Measurements from ENCODE around the gene DENND5A.
"Not testable (repeated sequence)": the region's sequence is repeated elsewhere in the genome, so short reads cannot be mapped to it uniquely, and the experiment has no call there.

DENND5A gene

GRCh38 chr11:9103542-9104276 is 161.4 kb downstream of the DENND5A start:
- DNase-seq (ENCODE audit: low read depth in 1 of 2, low spot score in 1 of 2), result no peak

GRCh38 chr11:9099617-9100016 is 165.5 kb downstream of the DENND5A start:
- DNase-seq (ENCODE audit: low read depth in 1 of 2, low spot score in 1 of 2), result no peak

GRCh38 chr11:9098455-9098854 is 166.7 kb downstream of the DENND5A start:
- not testable (repeated sequence) for DNase-seq (ENCODE audit: low read depth in 1 of 2, low spot score in 1 of 2)

- not testable (repeated sequence) for DNase-seq (ENCODE audit: low read depth in 1 of 2, low spot score in 1 of 2)
Measured at GRCh38 chr11:9097186-9097943, 167.8 kb downstream of the DENND5A start.

DNA sequence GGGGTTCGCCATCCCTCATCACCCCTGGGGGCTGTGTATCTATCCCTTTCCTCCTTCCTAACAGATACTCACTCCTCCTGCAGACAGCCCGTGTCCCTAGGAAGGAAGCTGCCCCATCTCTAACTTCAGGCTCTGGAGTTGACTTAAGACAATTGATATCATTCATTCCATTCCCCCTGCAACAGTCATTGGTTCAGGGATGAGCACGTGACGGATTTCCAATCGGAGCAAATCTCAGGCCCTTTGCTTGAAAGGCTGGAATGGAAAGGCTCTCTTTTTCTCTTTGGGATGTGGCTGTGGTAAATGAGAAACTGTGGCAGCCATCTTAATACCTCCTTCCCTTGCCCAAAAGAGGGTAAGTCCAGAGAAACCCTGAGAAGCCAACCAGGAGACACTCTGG is 168.7 kb downstream of the DENND5A start:
- no peak for DNase-seq (ENCODE audit: low read depth in 1 of 2, low spot score in 1 of 2)

DNA sequence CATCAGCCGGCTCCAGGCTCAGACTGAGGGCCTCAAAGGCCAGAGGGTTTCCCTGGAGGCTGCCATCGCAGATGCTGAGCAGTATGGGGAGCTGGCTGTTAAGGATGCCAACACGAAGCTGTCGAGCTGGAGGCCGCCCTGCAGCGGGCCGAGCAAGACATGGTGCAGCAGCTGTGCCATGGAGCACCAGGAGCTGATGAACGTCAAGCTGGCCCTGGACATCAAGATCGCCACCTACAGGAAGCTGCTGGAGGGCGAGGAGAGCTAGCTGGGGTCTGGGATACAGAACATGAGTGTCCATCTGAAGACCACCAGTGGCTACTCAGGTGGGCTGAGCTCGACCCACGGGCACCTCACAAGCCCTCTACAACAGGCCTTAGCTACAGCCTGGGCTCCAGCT is 169.7 kb downstream of the DENND5A start:
- DNase-seq (ENCODE audit: low read depth in 1 of 2, low spot score in 1 of 2), result no peak

- DNase-seq (ENCODE audit: low read depth in 1 of 2, low spot score in 1 of 2), result no peak
Measured at GRCh38 chr11:9094420-9094819, 170.7 kb downstream of the DENND5A start.

GRCh38 chr11:9092853-9093778 is 172.0 kb downstream of the DENND5A start:
- DNase-seq (ENCODE audit: low read depth in 1 of 2, low spot score in 1 of 2), result no peak

DNA sequence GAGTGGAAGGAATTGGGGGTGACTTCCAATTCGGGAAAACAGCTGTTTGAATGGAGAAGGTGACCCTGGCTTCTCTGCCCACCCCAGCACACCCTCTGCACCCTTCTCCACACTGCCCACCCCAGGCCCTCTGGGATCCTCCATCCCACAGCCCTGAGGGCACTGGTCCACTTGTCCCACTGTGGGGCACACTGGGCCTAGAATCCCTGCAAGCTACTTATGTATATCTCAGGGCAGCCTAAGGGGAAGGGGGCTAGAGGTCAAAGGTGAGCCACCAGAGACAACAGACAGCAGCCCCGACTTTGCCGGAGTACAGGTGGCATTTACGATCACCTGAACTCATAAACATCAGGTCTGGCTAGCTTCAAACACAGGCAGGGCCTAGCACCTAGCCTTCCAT is 173.1 kb downstream of the DENND5A start:
- no peak for DNase-seq (ENCODE audit: low read depth in 1 of 2, low spot score in 1 of 2)

DNA sequence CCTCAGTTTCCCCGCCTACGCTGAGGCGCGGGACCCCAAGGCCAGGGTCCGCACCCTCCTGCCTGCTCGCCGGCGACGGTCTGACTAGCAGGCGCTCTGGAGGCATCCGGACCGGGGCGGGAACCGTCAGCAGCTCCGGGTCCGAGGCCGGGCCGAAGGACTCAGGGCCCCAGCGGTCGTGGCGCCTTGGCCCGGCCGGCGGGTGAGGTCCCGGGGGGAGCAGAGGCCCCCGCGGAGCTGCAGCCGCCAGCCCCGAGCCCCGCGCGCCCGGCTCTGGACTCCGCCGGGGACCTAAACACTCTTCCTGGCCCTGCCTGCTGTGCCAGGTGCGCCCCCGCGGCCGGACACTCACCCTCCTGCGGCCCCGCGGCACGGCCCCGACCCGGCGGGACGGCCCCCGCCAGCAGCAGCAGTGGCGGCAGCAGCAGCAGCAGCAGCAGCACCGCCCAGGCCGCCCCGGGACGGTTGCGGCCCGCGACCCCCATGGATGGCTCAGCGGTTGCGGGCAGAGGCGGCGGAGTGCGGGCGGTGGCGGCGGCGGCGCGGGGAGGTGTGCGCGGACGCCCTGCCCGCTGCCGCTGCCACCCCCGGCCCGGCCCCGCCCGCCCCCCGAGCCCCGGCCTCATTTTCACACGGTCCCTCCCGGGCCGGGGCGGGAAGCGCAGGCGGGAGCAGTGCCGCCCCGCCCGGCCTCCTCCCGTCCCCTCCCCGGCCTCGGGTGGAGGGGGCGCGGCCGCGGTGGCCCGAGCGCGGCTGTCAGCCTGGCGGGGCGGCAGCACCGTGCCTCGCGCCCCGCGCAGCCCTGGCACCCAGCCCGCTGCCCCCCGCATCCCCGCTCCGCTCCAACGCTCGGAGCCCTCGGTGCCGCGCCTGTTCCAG is 173.9 kb downstream of the DENND5A start, which contains the start of gene SCUBE2:
SCUBE2 (minus strand) TSS at position 556 of the 879 bp plus-strand sequence; CDS start at position 485, 71 bp downstream.
- DNase-seq (ENCODE audit: low read depth in 1 of 2, low spot score in 1 of 2), result no peak

DNA sequence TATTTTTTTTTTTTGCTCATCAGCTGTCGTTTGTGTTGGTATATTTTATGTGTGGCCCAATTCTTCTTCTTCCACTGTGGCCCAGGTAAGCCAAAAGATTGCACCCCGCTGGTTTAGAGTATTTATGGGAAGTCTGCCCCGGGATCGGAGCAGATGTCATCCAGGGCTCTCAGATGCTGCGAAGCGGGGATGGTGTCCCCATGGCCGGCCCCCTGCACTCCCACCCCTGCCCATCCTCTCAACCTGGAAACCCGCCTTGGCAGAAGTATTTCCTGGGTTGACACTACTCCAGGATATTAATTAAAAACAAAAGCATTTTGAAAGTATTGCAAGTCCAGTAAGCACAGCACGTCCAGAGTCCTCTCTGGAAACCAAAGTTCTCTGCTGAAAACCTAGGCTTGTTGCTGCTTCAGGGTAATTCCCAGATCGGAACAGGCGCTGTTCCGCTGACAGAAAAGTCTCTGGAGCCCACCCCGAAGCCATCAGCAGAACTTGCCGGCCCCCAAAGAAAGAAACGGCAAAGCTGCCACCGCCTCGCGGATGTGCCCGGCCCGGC is 174.6 kb downstream of the DENND5A start:
- DNase-seq (ENCODE audit: low read depth in 1 of 2, low spot score in 1 of 2), result no peak

GRCh38 chr11:9089636-9090035 is 175.5 kb downstream of the DENND5A start:
- no peak for DNase-seq (ENCODE audit: low read depth in 1 of 2, low spot score in 1 of 2)

DNA sequence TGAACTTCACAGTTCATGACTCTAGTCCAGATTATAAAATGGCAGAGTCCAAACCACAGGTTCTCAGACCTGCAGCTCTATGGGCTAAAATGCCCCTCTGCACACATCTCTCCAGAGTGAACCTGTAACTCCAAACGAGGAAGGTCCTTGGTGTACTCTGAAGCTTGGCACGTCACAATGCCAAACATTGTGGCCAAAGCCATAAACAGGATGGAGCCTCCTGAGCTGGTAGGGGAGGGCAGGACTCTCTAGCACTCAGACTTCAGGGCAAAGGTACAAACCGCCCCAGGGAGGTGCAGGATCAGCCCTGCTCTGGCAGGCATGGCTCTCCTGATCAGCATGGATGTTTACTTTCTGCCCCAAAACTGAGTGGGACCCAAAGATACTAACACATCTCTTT is 176.1 kb downstream of the DENND5A start:
- DNase-seq (ENCODE audit: low read depth in 1 of 2, low spot score in 1 of 2), result no peak

Data from stimulated activated CD4-positive, alpha-beta T cell treated with anti-CD3 and anti-CD28 coated beads, Interleukin-15, amount 100 ng/mL, for 1 hour (primary cell).